AG04449 (cell line): Measurements from ENCODE around the gene BET1.
"Not testable (repeated sequence)": the region's sequence is repeated elsewhere in the genome, so short reads cannot be mapped to it uniquely, and the experiment has no call there.

Source experiments
- CTCF ChIA-PET: fragments of 350-600 bp; formaldehyde crosslinking; extraction: SDS; loops from one replicate; lab custom pipeline; 2021; ENCODE audit warnings: antibody characterized with exemption; lab: Yijun Ruan, JAX
- POLR2A ChIA-PET: fragments of 400-600, 350-600 bp; formaldehyde crosslinking; extraction: SDS; loops from one replicate; lab custom pipeline; 2020; ENCODE audit warnings: antibody characterized with exemption, inconsistent platforms; lab: Yijun Ruan, JAX
- DNase-seq: peaks from one replicate; pipeline ENCODE4 v3.0.0-alpha.2; 2010; ENCODE audit warnings: low read depth, low spot score
- H3K4me3 ChIP-seq: 2 replicates; pipeline ENCODE4 v1.5.1; 2011; ENCODE audit warnings: low read depth, mild to moderate bottlenecking, control low read depth, low read length
- TF ChIP-seq, protein P1 (sequence below): IDR thresholded peaks from one replicate; pipeline ENCODE4 v1.5.1; 2011; ENCODE audit warnings: mild to moderate bottlenecking, moderate library complexity, low read length, control low read depth, inconsistent platforms; ENCODE audit not compliant: insufficient read depth; ENCODE audit errors: missing control alignments

Gene BET1

GRCh38 chr7:94040254-94040653 lies 36.1 kb upstream of the BET1 start:
- ChIA-PET POLR2A (no interaction called here), CTCF (no interaction called here)
- DNase-seq, result no peak
- TF ChIP-seq, protein P1, sequence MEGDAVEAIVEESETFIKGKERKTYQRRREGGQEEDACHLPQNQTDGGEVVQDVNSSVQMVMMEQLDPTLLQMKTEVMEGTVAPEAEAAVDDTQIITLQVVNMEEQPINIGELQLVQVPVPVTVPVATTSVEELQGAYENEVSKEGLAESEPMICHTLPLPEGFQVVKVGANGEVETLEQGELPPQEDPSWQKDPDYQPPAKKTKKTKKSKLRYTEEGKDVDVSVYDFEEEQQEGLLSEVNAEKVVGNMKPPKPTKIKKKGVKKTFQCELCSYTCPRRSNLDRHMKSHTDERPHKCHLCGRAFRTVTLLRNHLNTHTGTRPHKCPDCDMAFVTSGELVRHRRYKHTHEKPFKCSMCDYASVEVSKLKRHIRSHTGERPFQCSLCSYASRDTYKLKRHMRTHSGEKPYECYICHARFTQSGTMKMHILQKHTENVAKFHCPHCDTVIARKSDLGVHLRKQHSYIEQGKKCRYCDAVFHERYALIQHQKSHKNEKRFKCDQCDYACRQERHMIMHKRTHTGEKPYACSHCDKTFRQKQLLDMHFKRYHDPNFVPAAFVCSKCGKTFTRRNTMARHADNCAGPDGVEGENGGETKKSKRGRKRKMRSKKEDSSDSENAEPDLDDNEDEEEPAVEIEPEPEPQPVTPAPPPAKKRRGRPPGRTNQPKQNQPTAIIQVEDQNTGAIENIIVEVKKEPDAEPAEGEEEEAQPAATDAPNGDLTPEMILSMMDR, result no peak
- H3K4me3 ChIP-seq, result no peak overlapping the region

DNA sequence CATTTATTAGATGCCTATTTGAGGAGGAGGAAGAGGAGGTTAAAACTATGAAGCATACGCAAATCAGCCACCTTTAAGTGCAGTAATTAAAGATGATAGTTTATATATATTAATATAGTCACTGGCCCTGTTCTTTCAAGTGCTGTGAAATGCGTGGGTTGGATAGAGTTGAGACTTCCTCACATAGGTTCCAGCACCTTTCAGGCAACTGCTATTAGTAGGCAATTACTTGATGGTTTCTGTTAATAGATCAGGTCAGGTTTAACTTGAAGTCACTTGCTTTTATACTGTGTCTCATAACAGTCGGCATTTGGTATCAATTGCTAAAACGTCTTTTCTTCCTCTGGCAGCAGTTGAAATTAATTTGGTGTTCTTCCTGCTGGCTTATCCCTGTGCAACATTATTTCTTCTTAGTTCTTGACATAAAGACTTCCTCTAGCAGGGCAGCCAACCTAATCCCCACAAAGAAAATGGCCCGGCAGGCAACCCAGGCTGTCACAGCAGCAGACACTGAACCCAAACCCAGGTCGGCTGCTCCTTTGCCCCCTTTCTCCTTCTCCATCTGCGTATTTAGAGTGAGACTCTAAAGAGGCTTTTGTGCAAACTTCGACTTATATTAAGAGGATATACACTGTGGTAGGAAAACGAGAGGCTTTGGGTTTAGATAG lies 35.3 kb upstream of the BET1 start:
- no peak overlapping the region for H3K4me3 ChIP-seq
- CTCF ChIA-PET, result no interaction called here
- TF ChIP-seq, protein P1, result no peak
- POLR2A ChIA-PET, result no interaction called here
- DNase-seq, result no peak

- H3K4me3 ChIP-seq, result no peak overlapping the region
- no peak for DNase-seq
- CTCF ChIA-PET, result no interaction called here
- POLR2A ChIA-PET, result no interaction called here
- TF ChIP-seq, protein P1, result no peak
Measured at GRCh38 chr7:94031865-94032264, 27.7 kb upstream of the BET1 start.

- no peak for DNase-seq
- ChIA-PET POLR2A (no interaction called here), CTCF (no interaction called here)
- TF ChIP-seq, protein P1, result no peak
- no peak overlapping the region for H3K4me3 ChIP-seq
Measured at GRCh38 chr7:94030634-94031033, 26.5 kb upstream of the BET1 start.

GRCh38 chr7:94029976-94030375 lies 25.8 kb upstream of the BET1 start:
- CTCF ChIA-PET, result no interaction called here
- TF ChIP-seq, protein P1, result no peak
- DNase-seq, result no peak
- no peak overlapping the region for H3K4me3 ChIP-seq
- POLR2A ChIA-PET, result no interaction called here

DNA sequence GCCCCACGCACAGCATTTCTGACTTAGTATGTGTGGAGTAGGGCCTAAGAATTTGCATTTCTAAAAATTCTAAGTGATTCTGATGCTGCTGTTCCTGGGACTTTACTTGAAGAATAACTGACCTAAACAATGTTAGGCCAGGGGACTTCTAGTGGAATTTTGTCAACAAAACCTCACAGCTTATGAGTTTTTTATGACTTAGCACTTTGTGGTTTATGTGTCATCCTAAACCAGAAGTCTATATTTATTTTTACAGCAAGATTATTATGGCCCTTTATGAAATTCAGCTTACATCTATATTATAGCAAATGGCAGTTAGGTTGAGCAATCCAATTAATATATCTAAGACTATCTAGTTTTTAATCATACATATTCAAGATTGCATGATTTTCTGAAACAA lies 24.6 kb upstream of the BET1 start:
- POLR2A ChIA-PET, result no interaction called here
- TF ChIP-seq, protein P1, result no peak
- CTCF ChIA-PET, result no interaction called here
- no peak overlapping the region for H3K4me3 ChIP-seq
- DNase-seq, result no peak

- DNase-seq, CTCF ChIA-PET, POLR2A ChIA-PET, H3K4me3 ChIP-seq: not testable (repeated sequence)
Measured at GRCh38 chr7:94026619-94027018, 22.5 kb upstream of the BET1 start.
